Measurements from ENCODE around the gene SLC10A7. TPM values are rescaled to one million over a fixed set of nuclear protein-coding genes. Genes with fewer than 3 reads are reported as not detected.

Gene SLC10A7
- total RNA-seq, 2 experiments from 2014 or later: 8.7 to 9.9 TPM

DNA sequence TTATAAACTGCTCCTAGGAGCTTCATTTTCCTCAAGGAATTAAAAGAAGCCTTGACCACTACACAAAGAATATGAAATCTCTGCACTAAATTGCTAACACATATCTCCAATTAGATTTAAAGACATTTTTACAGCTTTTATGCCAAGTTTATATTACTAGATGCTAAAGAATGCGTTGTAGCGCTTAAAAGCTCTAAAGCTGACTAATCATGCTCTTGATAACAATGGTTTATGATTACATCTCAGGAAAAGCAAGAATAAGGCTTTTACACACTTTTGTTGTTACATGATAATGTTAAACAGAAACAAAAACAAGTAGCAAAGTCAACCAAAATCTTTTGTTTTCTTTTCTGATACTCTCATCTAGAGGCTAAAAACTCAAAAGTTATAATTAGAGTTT lies 44.7 kb downstream of the SLC10A7 start:
- ATAC-seq (ENCODE audit: poor library complexity) (no peak), DNase-seq (no peak)
- Mint-ChIP-seq H3K27me3 (no peaks in the 10 kb centered on the region), H3K36me3 (ENCODE audit: low read depth) (peaks cover 27% of the 10 kb centered on the region), H3K27ac (no peak overlapping the region), H3K4me1 (ENCODE audit: low read depth) (peaks cover 6% of the 10 kb centered on the region), H3K9me3 (peaks cover 3% of the 10 kb centered on the region), H3K4me3 (no peak overlapping the region)
- H3K27me3 ChIP-seq (ENCODE audit: control insufficient read depth in 1 of 2, insufficient read depth in 2 of 2, low read length in 2 of 2): no peaks in the 10 kb centered on the region
- ChIA-PET POLR2A (interaction anchor here (0.7 kb wide), 1 partner anchor 34 kb away, joined by 6 read pairs; no protein-coding TSS in a partner anchor), CTCF (no interaction called here)
- peaks cover 0 to 9% of the 10 kb centered on the region in 2 experiments for H3K9me3 ChIP-seq (ENCODE audit: control insufficient read depth in 1 of 2, insufficient read depth in 1 of 2, low read length in 2 of 2)
- H3K4me1 ChIP-seq (ENCODE audit: insufficient read depth, low read length): no peaks in the 10 kb centered on the region
- H3K27ac ChIP-seq (ENCODE audit: low read depth in 1 of 2, low read length in 2 of 2): no peak overlapping the region
- TF ChIP-seq, protein P1, sequence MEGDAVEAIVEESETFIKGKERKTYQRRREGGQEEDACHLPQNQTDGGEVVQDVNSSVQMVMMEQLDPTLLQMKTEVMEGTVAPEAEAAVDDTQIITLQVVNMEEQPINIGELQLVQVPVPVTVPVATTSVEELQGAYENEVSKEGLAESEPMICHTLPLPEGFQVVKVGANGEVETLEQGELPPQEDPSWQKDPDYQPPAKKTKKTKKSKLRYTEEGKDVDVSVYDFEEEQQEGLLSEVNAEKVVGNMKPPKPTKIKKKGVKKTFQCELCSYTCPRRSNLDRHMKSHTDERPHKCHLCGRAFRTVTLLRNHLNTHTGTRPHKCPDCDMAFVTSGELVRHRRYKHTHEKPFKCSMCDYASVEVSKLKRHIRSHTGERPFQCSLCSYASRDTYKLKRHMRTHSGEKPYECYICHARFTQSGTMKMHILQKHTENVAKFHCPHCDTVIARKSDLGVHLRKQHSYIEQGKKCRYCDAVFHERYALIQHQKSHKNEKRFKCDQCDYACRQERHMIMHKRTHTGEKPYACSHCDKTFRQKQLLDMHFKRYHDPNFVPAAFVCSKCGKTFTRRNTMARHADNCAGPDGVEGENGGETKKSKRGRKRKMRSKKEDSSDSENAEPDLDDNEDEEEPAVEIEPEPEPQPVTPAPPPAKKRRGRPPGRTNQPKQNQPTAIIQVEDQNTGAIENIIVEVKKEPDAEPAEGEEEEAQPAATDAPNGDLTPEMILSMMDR (IDR thresholded peaks at IDR 0.05): no peak
- no peak overlapping the region for H3K4me3 ChIP-seq (ENCODE audit: low read length)
- peaks cover 4% of the 10 kb centered on the region for H3K36me3 ChIP-seq (ENCODE audit: insufficient read depth, low read length)
- intact Hi-C loops (cut with DNase I, micrococcal nuclease): no loop called here

DNA sequence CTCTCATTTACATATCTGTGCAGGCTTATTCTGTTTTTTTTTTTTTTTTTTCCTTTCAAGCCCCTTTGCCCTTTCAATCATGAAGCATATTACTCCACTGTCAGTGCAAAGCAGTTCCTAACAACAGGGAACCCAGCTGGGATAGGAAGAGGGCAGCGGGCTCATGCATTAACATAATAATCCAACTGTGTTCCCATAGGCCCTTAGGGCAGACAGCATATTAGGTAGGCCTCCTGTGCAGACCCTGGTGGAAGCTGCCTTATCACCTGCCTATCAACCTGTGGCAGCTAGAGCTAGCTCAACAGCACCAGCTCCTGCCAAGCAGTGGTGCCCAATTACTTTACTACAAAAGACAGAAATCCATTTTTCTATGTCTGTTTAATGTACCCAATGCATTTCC lies 49.3 kb downstream of the SLC10A7 start:
- no peaks in the 10 kb centered on the region for H3K4me1 Mint-ChIP-seq (ENCODE audit: low read depth)
- no peaks in the 10 kb centered on the region for H3K9me3 Mint-ChIP-seq
- TF ChIP-seq, protein P1 (IDR thresholded peaks at IDR 0.05): no peak
- ATAC-seq (ENCODE audit: poor library complexity) (no peak), DNase-seq (no peak)
- intact Hi-C loops (cut with DNase I, micrococcal nuclease): no loop called here
- H3K36me3 ChIP-seq (ENCODE audit: insufficient read depth, low read length): peaks cover 3% of the 10 kb centered on the region
- no peak overlapping the region for H3K27ac Mint-ChIP-seq
- H3K4me1 ChIP-seq (ENCODE audit: insufficient read depth, low read length): no peaks in the 10 kb centered on the region
- H3K9me3 ChIP-seq (ENCODE audit: control insufficient read depth in 1 of 2, insufficient read depth in 1 of 2, low read length in 2 of 2): no peaks in the 10 kb centered on the region
- no peak overlapping the region for H3K4me3 ChIP-seq (ENCODE audit: low read length)
- no peak overlapping the region for H3K4me3 Mint-ChIP-seq
- ChIA-PET POLR2A (no interaction called here), CTCF (no interaction called here)
- no peaks in the 10 kb centered on the region for H3K27me3 ChIP-seq (ENCODE audit: control insufficient read depth in 1 of 2, insufficient read depth in 2 of 2, low read length in 2 of 2)
- H3K27me3 Mint-ChIP-seq: no peaks in the 10 kb centered on the region
- peaks cover 7% of the 10 kb centered on the region for H3K36me3 Mint-ChIP-seq (ENCODE audit: low read depth)
- H3K27ac ChIP-seq (ENCODE audit: low read depth in 1 of 2, low read length in 2 of 2): no peak overlapping the region

GRCh38 chr4:146470604-146471003 lies 51.1 kb downstream of the SLC10A7 start:
- H3K27ac Mint-ChIP-seq: no peak overlapping the region
- Histone ChIP-seq H3K9me3 (ENCODE audit: control insufficient read depth in 1 of 2, insufficient read depth in 1 of 2, low read length in 2 of 2) (no peaks in the 10 kb centered on the region), H3K27ac (ENCODE audit: low read depth in 1 of 2, low read length in 2 of 2) (no peak overlapping the region), H3K4me3 (ENCODE audit: low read length) (no peak overlapping the region), H3K4me1 (ENCODE audit: insufficient read depth, low read length) (no peaks in the 10 kb centered on the region), H3K27me3 (ENCODE audit: control insufficient read depth in 1 of 2, insufficient read depth in 2 of 2, low read length in 2 of 2) (no peaks in the 10 kb centered on the region), H3K36me3 (ENCODE audit: insufficient read depth, low read length) (peaks cover 3% of the 10 kb centered on the region)
- DNase-seq: no peak
- TF ChIP-seq, protein P1 (IDR thresholded peaks at IDR 0.05): no peak
- no peak for ATAC-seq (ENCODE audit: poor library complexity)
- ChIA-PET POLR2A (no interaction called here), CTCF (no interaction called here)
- H3K27me3 Mint-ChIP-seq: no peaks in the 10 kb centered on the region
- H3K9me3 Mint-ChIP-seq: no peaks in the 10 kb centered on the region
- no peak overlapping the region for H3K4me3 Mint-ChIP-seq
- H3K4me1 Mint-ChIP-seq (ENCODE audit: low read depth): peaks cover 7% of the 10 kb centered on the region
- H3K36me3 Mint-ChIP-seq (ENCODE audit: low read depth): peaks cover 11% of the 10 kb centered on the region
- intact Hi-C loops (cut with DNase I, micrococcal nuclease): no loop called here

All from CD4-positive, alpha-beta T cell (primary cell).